GM12891 (cell line): ENCODE results near the gene TRIB2.

Source experiments
- PAX5 ChIP-seq: IDR thresholded peaks from 2 replicates; pipeline ENCODE4 v1.6.1; 2011; ENCODE audit warnings: low read length, moderate library complexity, mild to moderate bottlenecking; ENCODE audit not compliant: insufficient read depth, severe bottlenecking
- POLR2A ChIP-seq: IDR thresholded peaks from 2 replicates; pipeline ENCODE4 v1.6.1; 2011; ENCODE audit warnings: low read depth, low read length, control low read depth
- POLR2AphosphoS5 ChIP-seq: IDR thresholded peaks from 2 replicates; pipeline ENCODE4 v1.6.1; 2011; ENCODE audit warnings: low read depth, low read length, control low read depth
- POU2F2 ChIP-seq: IDR thresholded peaks from 2 replicates; pipeline ENCODE4 v1.6.1; 2011; ENCODE audit warnings: low read depth, mild to moderate bottlenecking, control low read depth, low read length, moderate library complexity
- SPI1 ChIP-seq: IDR thresholded peaks from 2 replicates; pipeline ENCODE4 v1.6.1; 2011; ENCODE audit warnings: low read depth, low read length, control low read depth
- TAF1 ChIP-seq: IDR thresholded peaks from 2 replicates; pipeline ENCODE4 v1.6.1; 2011; ENCODE audit warnings: low read depth, low read length, control low read depth

- no peak for TF ChIP-seq POLR2A
- TF ChIP-seq POLR2AphosphoS5 = no peak
- no peak for TF ChIP-seq TAF1
- no peak for TF ChIP-seq SPI1
- TF ChIP-seq POU2F2 = no peak
- TF ChIP-seq PAX5 = no peak
Observed at GRCh38 chr2:12702168-12703121, 14.3 kb upstream of the TRIB2 start.
